Right cardiac atrium (tissue), 5 donors: Measurements from ENCODE around the gene SLC66A3. TPM values are rescaled to one million over a fixed set of nuclear protein-coding genes. Genes with fewer than 3 reads are reported as not detected.

ENCODE experiments used
- ATAC-seq, 2 donors: fragments of 200-7000 bp; cut with Tn5 transposase; one replicate each; pipeline versions ENCODE4 v1.8.0 to v1.9.1; 2020; ENCODE audit warnings: moderate library complexity in 2 of 2, mild to moderate bottlenecking in 1 of 2
- DNase-seq, 3 donors: peaks; one replicate each; pipeline ENCODE4 v3.0.0-alpha.2; 2020
- H3K27ac ChIP-seq: one replicate; pipeline ENCODE4 v1.5.1; 2013; ENCODE audit warnings: mild to moderate bottlenecking, low read length, control low read depth, moderate library complexity
- H3K27me3 ChIP-seq: one replicate; pipeline ENCODE4 v1.6.1; 2013; ENCODE audit not compliant: control insufficient read depth, insufficient read depth
- H3K4me1 ChIP-seq: one replicate; pipeline ENCODE4 v1.6.1; 2013; ENCODE audit warnings: low read length; ENCODE audit not compliant: control insufficient read depth, insufficient read depth
- H3K4me3 ChIP-seq: one replicate; pipeline ENCODE4 v1.5.1; 2013; ENCODE audit warnings: low read length, control low read depth
- H3K9me3 ChIP-seq: one replicate; pipeline ENCODE4 v1.6.1; 2013; ENCODE audit warnings: low read length; ENCODE audit not compliant: control insufficient read depth
- WGBS: extraction: QIAGEN DNeasy Blood & Tissue Kit; methylation state at CpG from one replicate; pipeline ENCODE4 v1.1.7; 2013; 5-methylcytosine and 5-hydroxymethylcytosine counted together
- intact Hi-C, 4 donors: fragments of 100-400 bp; cut with DNase I; formaldehyde crosslinking; loops; one replicate each; pipeline versions ENCODE4 v1.11.0 to v1.14.0; 2022 to 2023
- polyA plus RNA-seq: library from polyadenylated mRNA; stranded (reverse); fragments of 200-250 nt; gene quantifications from one replicate; pipeline ENCODE4 v1.2.3, GENCODE V29; 2013
- total RNA-seq, 4 donors: library from RNA; stranded (reverse); fragmentation: NEBNext Ultra II Directional; extraction: Animal tissue kit (Norgen Biotek cat#: 25700); gene quantifications; one replicate each; pipeline ENCODE4 v1.2.1, GENCODE V29; 2021
- donor health status: healthy with polysubstance abuse.
- donor health status: DM: no; HTN: yes; CAD: no.
- donor health status: DM: no; HTN: no; CAD: no.
- donor health status: DM: no; HTN: yes; CAD: no; lungs with severe emphysema.
- donor health status: DM: yes; HTN: yes; CAD: no.

The SLC66A3 gene
- total and polyA plus RNA-seq, 5 donors, result 10.2 to 14.6 (median 12.6) TPM

GRCh38 chr2:11134349-11134748 lies 20.9 kb upstream of the SLC66A3 start:
- intact Hi-C loops, result loop anchor here in 3 of 4 donors (5.0 to 10.0 kb wide), 5 partner anchors 100 to 313 kb away; no protein-coding TSS in a partner anchor
- DNase-seq, result no peak
- no peak for ATAC-seq
- H3K4me3 ChIP-seq, result no peak overlapping the region
- no peaks in the 10 kb centered on the region for H3K4me1 ChIP-seq
- H3K9me3 ChIP-seq, result no peaks in the 10 kb centered on the region
- no peaks in the 10 kb centered on the region for H3K27me3 ChIP-seq
- H3K27ac ChIP-seq, result no peak overlapping the region
- 88% methylated on average over 5 of the region's 5 CpGs for WGBS

GRCh38 chr2:11140492-11140891 lies 14.8 kb upstream of the SLC66A3 start:
- H3K4me1 ChIP-seq, result no peaks in the 10 kb centered on the region
- 78% methylated on average over 4 of the region's 4 CpGs for WGBS
- no peaks in the 10 kb centered on the region for H3K27me3 ChIP-seq
- intact Hi-C loops, result no loop called here
- no peak overlapping the region for H3K27ac ChIP-seq
- ATAC-seq (no peak), DNase-seq (no peak)
- no peaks in the 10 kb centered on the region for H3K9me3 ChIP-seq
- H3K4me3 ChIP-seq, result no peak overlapping the region

- no peak for DNase-seq
- intact Hi-C loops, result no loop called here
- ATAC-seq, result no peak
- 77% methylated on average over 4 of the region's 4 CpGs for WGBS
- Histone ChIP-seq H3K4me1 (no peaks in the 10 kb centered on the region), H3K27me3 (no peaks in the 10 kb centered on the region), H3K27ac (no peak overlapping the region), H3K4me3 (no peak overlapping the region), H3K9me3 (no peaks in the 10 kb centered on the region)
Observed at GRCh38 chr2:11141319-11141718, 13.9 kb upstream of the SLC66A3 start.

- no peaks in the 10 kb centered on the region for H3K4me1 ChIP-seq
- DNase-seq (no peak), ATAC-seq (no peak)
- H3K27ac ChIP-seq, result no peak overlapping the region
- H3K4me3 ChIP-seq, result no peak overlapping the region
- no peaks in the 10 kb centered on the region for H3K9me3 ChIP-seq
- intact Hi-C loops, result no loop called here
- H3K27me3 ChIP-seq, result no peaks in the 10 kb centered on the region
- 72% methylated on average over 3 of the region's 3 CpGs for WGBS
Observed at GRCh38 chr2:11142330-11142729, 12.9 kb upstream of the SLC66A3 start.

DNA sequence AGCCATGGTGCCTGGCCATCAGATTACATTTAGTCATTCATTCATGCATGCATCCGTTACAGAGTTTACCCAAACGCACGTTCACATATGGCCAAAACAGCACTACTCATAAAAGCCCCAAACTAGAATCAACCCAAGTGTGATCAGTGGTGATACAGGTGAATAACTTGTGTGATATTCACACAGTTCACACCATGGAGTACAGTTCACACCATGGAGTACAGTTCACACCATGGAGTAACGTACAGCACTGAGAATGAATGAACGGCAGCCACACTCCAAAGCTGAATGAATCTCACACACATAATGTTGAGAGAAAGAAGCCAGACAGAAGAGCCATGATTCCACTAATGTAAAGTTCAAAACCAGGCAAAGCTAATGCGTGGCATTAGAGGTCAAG lies 12.3 kb upstream of the SLC66A3 start:
- no peak overlapping the region for H3K4me3 ChIP-seq
- H3K9me3 ChIP-seq, result no peaks in the 10 kb centered on the region
- WGBS, result 84% methylated on average over 6 of the region's 6 CpGs
- DNase-seq (no peak), ATAC-seq (no peak)
- no peak overlapping the region for H3K27ac ChIP-seq
- intact Hi-C loops, result no loop called here
- H3K27me3 ChIP-seq, result no peaks in the 10 kb centered on the region
- H3K4me1 ChIP-seq, result no peaks in the 10 kb centered on the region

DNA sequence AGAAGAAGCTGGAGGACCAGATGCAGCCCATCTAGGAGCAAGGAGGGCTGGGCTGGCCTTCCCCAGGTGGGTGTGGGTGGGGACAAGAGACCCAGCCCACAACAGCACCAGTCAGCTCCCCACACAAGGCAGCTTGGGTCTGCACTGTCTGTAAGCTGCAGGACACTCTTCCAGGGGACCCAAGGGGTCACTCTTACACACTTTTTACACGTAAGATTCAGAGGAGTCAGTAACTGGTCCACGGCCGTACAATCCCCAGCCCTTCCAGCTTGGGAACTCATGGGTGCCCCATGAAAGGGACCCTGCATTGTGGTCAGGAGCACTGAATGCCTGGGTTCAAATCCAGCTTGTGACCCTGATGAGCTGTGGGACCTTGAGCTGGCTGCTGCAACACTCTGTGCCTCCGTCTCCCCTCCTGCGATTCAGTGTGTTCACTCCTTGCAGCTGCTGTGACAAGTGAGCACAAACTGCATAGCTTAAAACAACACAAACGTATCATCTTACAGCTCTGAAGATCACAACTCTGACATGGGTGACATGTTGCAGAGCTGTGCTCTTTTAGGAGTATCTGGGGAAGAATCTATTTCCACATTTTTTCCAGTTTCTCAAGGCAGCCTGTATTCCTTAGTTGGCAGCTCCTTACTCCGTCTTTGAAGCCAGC lies 11.1 kb upstream of the SLC66A3 start:
- Histone ChIP-seq H3K9me3 (no peaks in the 10 kb centered on the region), H3K4me3 (no peak overlapping the region), H3K4me1 (no peaks in the 10 kb centered on the region), H3K27me3 (no peaks in the 10 kb centered on the region), H3K27ac (no peak overlapping the region)
- ATAC-seq (no peak), DNase-seq (no peak)
- intact Hi-C loops, result no loop called here
- 61% methylated on average over 7 of the region's 7 CpGs for WGBS

- intact Hi-C loops, result no loop called here
- Histone ChIP-seq H3K9me3 (no peaks in the 10 kb centered on the region), H3K27me3 (no peaks in the 10 kb centered on the region), H3K4me3 (no peak overlapping the region), H3K4me1 (no peaks in the 10 kb centered on the region), H3K27ac (no peak overlapping the region)
- DNase-seq, result no peak
- WGBS, result 80% methylated on average over 6 of the region's 6 CpGs
- ATAC-seq, result no peak
Observed at GRCh38 chr2:11144738-11145079, 10.6 kb upstream of the SLC66A3 start.

GRCh38 chr2:11145350-11145749 lies 9.9 kb upstream of the SLC66A3 start:
- no peaks in the 10 kb centered on the region for H3K4me1 ChIP-seq
- intact Hi-C loops, result no loop called here
- no peaks in the 10 kb centered on the region for H3K9me3 ChIP-seq
- no peak overlapping the region for H3K4me3 ChIP-seq
- DNase-seq (no peak), ATAC-seq (no peak)
- WGBS, result 85% methylated on average over 1 of the region's 1 CpG
- no peak overlapping the region for H3K27ac ChIP-seq
- H3K27me3 ChIP-seq, result no peaks in the 10 kb centered on the region

DNA sequence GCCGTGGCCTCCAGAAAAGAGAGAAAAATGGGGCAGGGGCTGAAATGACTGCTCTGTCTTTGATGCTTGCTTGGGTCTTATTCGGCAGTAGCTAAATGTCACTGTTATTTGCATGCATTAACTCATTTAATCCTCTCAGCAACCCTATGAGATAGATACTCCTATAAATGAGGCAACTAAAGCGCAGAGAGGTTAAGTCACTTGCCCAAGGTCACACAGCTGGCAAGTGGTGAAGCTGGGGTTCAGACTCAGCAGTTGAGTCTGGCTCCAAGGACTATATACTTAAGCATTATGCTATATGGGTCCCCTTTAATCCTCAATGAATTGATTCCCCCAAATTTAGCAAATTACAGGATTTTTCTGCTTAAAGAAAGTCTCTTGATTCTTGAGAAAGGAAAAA lies 9.2 kb upstream of the SLC66A3 start:
- no peak for DNase-seq
- intact Hi-C loops, result no loop called here
- WGBS, result 89% methylated on average over 3 of the region's 3 CpGs
- H3K4me3 ChIP-seq, result no peak overlapping the region
- H3K4me1 ChIP-seq, result no peaks in the 10 kb centered on the region
- no peak overlapping the region for H3K27ac ChIP-seq
- ATAC-seq, result no peak
- no peaks in the 10 kb centered on the region for H3K27me3 ChIP-seq
- no peaks in the 10 kb centered on the region for H3K9me3 ChIP-seq

- ATAC-seq (no peak), DNase-seq (no peak)
- Histone ChIP-seq H3K4me3 (no peak overlapping the region), H3K4me1 (no peaks in the 10 kb centered on the region), H3K27me3 (no peaks in the 10 kb centered on the region), H3K9me3 (no peaks in the 10 kb centered on the region), H3K27ac (no peak overlapping the region)
- WGBS, result 31% methylated on average over 3 of the region's 3 CpGs
- intact Hi-C loops, result no loop called here
Observed at GRCh38 chr2:11147263-11147662, 8.0 kb upstream of the SLC66A3 start.

- no peak for DNase-seq
- H3K4me1 ChIP-seq, result no peaks in the 10 kb centered on the region
- intact Hi-C loops, result loop anchor here in 1 of 4 donors (10.0 kb wide), 1 partner anchor 432 kb away; no protein-coding TSS in a partner anchor
- no peaks in the 10 kb centered on the region for H3K27me3 ChIP-seq
- no peaks in the 10 kb centered on the region for H3K9me3 ChIP-seq
- ATAC-seq, result no peak
- 90% methylated on average over 6 of the region's 6 CpGs for WGBS
- H3K4me3 ChIP-seq, result no peak overlapping the region
- no peak overlapping the region for H3K27ac ChIP-seq
Observed at GRCh38 chr2:11152591-11152990, 2.7 kb upstream of the SLC66A3 start.
